Activated naive CD4-positive, alpha-beta T cell treated with anti-CD3 and anti-CD28 coated beads, Interleukin-2, amount 10 ng/mL, durations not matched to agents 7 days and 5 days (primary cell): ENCODE measurements around the gene STAT4.
A peak's percentile ranks its signal among the peaks of the same experiment; 100 is the strongest.

Source experiments
- CTCF ChIA-PET: fragments of 350-600 bp; sonication (Branson Sonifier 250); formaldehyde crosslinking; loops from one replicate; lab custom pipeline; 2021; ENCODE audit warnings: antibody characterized with exemption; lab: Charles Lee
- DNase-seq: peaks from one replicate; pipeline ENCODE4 v3.0.0-alpha.2; 2020
- H3K27ac Mint-ChIP-seq: one replicate; pipeline ENCODE4 v1.8.0; 2021; ENCODE audit warnings: mild to moderate bottlenecking, moderate library complexity, mixed read lengths
- H3K27me3 Mint-ChIP-seq: one replicate; pipeline ENCODE4 v1.8.0; 2021; ENCODE audit warnings: mild to moderate bottlenecking, mixed read lengths
- H3K36me3 Mint-ChIP-seq: one replicate; pipeline ENCODE4 v1.8.0; 2021; ENCODE audit warnings: mixed read lengths
- H3K4me1 Mint-ChIP-seq: one replicate; pipeline ENCODE4 v1.8.0; 2021; ENCODE audit warnings: mixed read lengths
- H3K4me3 Mint-ChIP-seq: one replicate; pipeline ENCODE4 v1.8.0; 2021; ENCODE audit warnings: mild to moderate bottlenecking, moderate library complexity, mixed read lengths
- H3K9me3 Mint-ChIP-seq: one replicate; pipeline ENCODE4 v1.8.0; 2021; ENCODE audit warnings: mixed read lengths

Gene STAT4

DNA sequence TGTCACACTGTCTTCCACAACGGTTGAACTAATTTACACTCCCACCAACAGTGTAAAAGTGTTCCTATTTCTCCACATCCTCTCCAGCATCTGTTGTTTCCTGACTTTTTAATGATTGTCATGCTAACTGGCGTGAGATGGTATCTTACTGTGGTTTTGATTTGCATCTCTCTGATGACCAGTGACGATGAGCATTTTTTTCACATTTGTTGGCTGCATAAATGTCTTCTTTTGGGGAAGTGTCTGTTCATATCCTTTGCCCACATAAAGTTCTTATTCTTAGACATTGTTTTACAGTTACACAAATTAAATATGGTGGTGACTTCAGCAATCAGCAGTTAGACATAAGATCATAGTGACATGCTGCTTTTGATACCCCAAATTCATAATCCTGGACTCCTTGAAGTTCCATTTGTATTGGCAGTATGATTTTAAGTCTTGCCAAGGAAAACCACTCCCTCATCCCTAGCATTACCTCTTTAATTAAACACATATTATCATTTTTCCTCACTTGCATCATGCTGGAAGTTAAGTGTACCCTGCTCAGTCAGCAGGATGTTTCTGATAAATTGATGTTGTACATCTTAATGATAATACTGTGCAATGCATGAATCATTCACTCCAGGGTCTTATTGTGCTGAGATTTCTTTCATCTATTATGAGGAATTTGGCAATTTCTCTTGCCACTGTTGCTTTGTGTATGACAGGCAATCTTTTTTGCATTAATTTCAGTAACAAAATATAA lies 69.2 kb downstream of the STAT4 start:
- H3K9me3 Mint-ChIP-seq: peaks cover 15% of the 10 kb centered on the region
- CTCF ChIA-PET: no interaction called here
- peaks cover 66% of the 10 kb centered on the region for H3K36me3 Mint-ChIP-seq
- H3K4me3 Mint-ChIP-seq: no peak overlapping the region
- no peak overlapping the region for H3K27ac Mint-ChIP-seq
- H3K27me3 Mint-ChIP-seq: no peaks in the 10 kb centered on the region
- DNase-seq: no peak
- peaks cover 30% of the 10 kb centered on the region for H3K4me1 Mint-ChIP-seq

DNA sequence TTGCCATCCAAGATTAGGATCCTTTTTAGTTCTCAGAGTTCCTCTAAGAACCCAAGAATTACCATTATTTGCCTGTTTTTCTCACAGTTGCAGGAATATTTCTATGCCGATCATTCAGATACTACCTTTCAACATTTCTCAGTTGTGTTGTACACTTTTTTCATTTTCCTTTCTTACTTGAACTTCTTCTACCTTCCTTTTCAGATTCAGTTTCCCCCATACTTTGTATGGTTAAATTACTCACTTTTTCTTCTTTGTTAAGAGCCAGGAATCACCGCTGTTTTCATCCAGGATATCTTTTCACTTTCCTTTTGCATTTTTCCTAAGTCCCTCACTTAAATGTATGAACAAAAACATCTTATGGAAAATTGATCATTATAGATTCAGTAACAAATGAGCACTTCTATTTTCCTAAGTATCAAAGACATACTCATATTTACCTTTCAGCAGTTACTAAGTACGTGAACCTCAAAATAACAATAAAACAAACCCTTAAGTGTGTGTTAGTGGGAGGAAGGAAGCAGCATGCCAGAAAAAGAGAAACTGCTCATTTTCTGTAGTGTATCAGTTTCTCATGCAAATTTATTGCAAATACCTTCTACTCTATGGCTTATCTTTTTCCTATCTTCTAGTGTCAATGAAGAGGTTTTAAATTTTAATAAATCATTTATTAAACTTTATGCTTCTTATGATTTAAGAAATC lies 72.5 kb downstream of the STAT4 start:
- Mint-ChIP-seq H3K4me3 (peak overlapping the region; percentile 53), H3K36me3 (peaks cover 69% of the 10 kb centered on the region), H3K4me1 (peaks cover 41% of the 10 kb centered on the region), H3K9me3 (peaks cover 10% of the 10 kb centered on the region), H3K27ac (peak overlapping the region; percentile 39), H3K27me3 (no peaks in the 10 kb centered on the region)
- CTCF ChIA-PET: interaction anchor here (0.7 to 1.5 kb wide), 2 partner anchors 26 to 77 kb away, joined by 3 to 4 read pairs; no protein-coding TSS in a partner anchor
- no peak for DNase-seq

DNA sequence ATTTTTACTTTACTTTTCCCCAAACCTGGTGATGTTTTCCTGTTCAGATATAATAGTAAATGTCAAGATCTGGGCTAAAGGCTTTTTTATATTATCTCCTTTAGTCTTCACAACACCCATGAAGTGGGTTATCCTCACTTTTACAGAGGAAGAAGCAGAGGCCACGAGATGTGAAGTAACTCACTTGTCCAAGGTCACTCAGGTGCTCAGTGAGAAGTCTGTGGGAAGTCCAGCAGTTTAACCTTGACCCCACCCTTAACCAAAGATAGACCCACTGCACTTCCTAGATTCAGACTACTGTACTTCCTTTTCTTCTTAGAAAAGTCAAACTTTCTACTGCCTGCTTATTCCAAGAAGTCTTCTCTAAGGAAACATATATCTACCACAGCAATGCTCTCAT lies 80.5 kb downstream of the STAT4 start:
- H3K4me1 Mint-ChIP-seq: peaks cover 67% of the 10 kb centered on the region
- H3K36me3 Mint-ChIP-seq: peaks cover 71% of the 10 kb centered on the region
- CTCF ChIA-PET: interaction anchor here (1.0 to 2.7 kb wide), 5 partner anchors 12 to 85 kb away, joined by 3 to 11 read pairs (median 3); no protein-coding TSS in a partner anchor
- peak overlapping the region; percentile 70 for H3K4me3 Mint-ChIP-seq
- no peak for DNase-seq
- H3K9me3 Mint-ChIP-seq: no peaks in the 10 kb centered on the region
- H3K27me3 Mint-ChIP-seq: no peaks in the 10 kb centered on the region
- peak overlapping the region; percentile 92 for H3K27ac Mint-ChIP-seq

DNA sequence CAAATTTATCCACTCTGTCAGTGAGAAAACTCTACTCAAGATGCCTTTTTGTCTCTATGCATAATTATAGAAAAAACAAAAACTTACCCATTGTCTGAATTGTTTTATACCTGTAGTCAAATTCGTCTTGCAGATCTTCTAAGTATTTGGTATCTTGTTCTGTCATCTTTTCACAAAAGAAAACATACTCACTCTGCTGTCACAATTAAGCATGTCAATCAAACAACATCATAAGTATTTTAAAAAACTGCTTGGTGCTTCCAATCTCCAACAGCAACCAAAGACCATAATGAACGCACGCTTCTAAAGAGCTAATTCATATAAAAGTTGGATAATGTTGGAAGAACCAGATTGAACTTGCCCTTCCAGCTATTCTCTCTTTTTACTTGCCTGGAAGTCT lies 81.2 kb downstream of the STAT4 start:
- Mint-ChIP-seq H3K27ac (peak overlapping the region; percentile 92), H3K4me3 (peak overlapping the region; percentile 70), H3K27me3 (no peaks in the 10 kb centered on the region), H3K36me3 (peaks cover 73% of the 10 kb centered on the region), H3K9me3 (no peaks in the 10 kb centered on the region), H3K4me1 (peaks cover 67% of the 10 kb centered on the region)
- no peak for DNase-seq
- CTCF ChIA-PET: interaction anchor here (1.0 to 2.7 kb wide), 2 partner anchors 17 to 41 kb away, joined by 3 to 11 read pairs; no protein-coding TSS in a partner anchor

DNA sequence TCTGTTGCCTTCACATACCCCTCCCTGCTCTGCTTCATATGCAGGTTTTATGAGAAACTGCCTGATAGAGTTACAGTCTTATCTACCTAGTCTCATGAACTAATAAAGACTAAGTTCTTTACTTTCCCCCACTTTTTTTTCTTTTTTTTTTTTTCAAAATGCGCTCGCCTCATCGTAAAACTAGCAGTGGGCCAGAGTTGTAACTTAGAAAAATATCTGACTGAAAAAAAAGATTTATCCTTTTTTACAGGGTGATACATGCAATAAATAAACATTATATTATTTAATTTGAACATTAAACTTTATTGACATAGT lies 83.9 kb downstream of the STAT4 start:
- no peaks in the 10 kb centered on the region for H3K9me3 Mint-ChIP-seq
- no peak for DNase-seq
- H3K36me3 Mint-ChIP-seq: peaks cover 74% of the 10 kb centered on the region
- no peaks in the 10 kb centered on the region for H3K27me3 Mint-ChIP-seq
- peak overlapping the region; percentile 78 for H3K4me3 Mint-ChIP-seq
- H3K27ac Mint-ChIP-seq: peak overlapping the region; percentile 91
- CTCF ChIA-PET: interaction anchor here (22.9 kb wide), 1 partner anchor 93 kb away, joined by 689 read pairs; the partner anchor contains the start of gene STAT4
- H3K4me1 Mint-ChIP-seq: peaks cover 79% of the 10 kb centered on the region

DNA sequence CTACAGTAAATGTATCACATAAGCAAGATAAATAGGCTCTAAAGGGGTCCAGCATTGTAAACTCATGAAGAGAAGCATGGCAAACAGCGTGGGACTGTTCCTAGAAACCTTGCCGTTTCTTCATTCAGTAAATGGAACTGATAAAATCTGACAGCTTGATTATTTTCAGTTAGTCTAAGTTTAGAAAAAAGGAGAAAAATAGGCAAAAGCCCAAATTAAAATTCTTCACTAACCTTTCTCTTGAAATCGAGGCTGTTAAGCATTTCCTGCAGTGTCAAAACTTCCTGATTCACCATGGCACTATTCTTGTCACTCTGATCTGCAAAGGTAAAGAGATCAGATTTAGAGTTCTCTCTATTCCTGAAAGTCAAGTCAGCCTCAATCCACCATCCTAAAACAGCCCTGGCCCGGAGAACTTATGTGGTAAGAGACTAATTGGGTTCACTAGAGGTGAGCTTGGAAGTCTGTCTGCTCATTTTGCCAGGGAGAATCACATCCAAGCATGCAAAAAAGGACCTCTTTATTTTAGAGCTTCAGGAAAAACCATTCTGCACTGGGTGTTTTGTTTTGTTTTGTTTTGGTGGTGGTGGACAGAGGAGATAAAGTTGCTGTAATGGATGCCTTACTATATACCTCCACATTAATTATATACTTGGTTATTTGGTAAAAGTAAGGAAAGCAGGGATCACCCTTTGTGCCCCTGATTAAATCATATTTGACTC lies 84.4 kb downstream of the STAT4 start:
- Mint-ChIP-seq H3K36me3 (peaks cover 74% of the 10 kb centered on the region), H3K4me3 (peak overlapping the region; percentile 78), H3K4me1 (peaks cover 79% of the 10 kb centered on the region), H3K27me3 (no peaks in the 10 kb centered on the region), H3K9me3 (no peaks in the 10 kb centered on the region), H3K27ac (peak overlapping the region; percentile 91)
- CTCF ChIA-PET: interaction anchor here (22.9 kb wide), 1 partner anchor 93 kb away, joined by 689 read pairs; the partner anchor contains the start of gene STAT4
- DNase-seq: peak; percentile 26

DNA sequence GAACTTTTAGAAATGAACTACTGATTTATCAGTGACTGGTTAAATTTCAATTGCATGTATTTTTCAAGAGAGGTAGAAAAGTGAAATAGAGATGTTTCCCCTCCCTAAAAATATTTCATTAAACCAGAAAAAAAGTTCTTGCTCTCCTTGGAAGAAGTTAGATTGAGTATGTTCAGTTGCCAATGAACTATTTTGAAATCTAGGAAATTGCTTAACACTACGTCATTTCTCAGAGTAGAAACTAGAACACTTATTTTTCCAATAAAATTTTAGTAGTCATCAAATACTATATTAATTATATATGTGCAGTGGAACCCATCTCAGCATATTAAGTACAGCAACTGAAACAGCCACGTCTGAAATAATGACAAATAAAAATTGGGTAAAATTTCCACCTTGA lies 85.0 kb downstream of the STAT4 start:
- Mint-ChIP-seq H3K4me1 (peaks cover 79% of the 10 kb centered on the region), H3K9me3 (no peaks in the 10 kb centered on the region), H3K36me3 (peaks cover 74% of the 10 kb centered on the region), H3K27ac (peak overlapping the region; percentile 91), H3K4me3 (peak overlapping the region; percentile 78), H3K27me3 (no peaks in the 10 kb centered on the region)
- CTCF ChIA-PET: interaction anchor here (5.4 to 22.9 kb wide), 2 partner anchors 13 to 94 kb away, joined by 49 to 689 read pairs; partner anchors contain the start of gene STAT4
- no peak for DNase-seq

DNA sequence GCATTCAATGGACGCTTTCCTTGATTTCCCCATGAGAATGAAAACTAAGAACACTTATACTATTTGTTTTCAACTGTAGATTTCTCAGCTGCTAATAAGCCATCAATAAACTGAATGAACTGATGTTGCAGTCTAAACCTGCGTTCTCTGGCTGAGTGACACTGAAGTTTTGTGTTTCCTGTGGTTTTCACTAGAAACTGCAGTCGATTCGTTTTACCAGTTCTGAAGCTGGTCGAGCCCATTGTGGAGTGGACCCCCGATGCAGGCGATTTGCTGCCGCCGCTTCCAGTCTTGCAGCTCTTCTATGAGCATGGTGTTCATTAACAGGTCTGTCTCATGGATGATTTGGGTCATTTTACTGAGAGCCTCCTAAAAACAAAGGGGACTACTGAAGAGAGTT lies 86.2 kb downstream of the STAT4 start:
- Mint-ChIP-seq H3K9me3 (no peaks in the 10 kb centered on the region), H3K27ac (peak overlapping the region; percentile 93), H3K27me3 (no peaks in the 10 kb centered on the region), H3K4me1 (peaks cover 78% of the 10 kb centered on the region), H3K4me3 (peak overlapping the region; percentile 87), H3K36me3 (peaks cover 73% of the 10 kb centered on the region)
- peak; percentile 76 for DNase-seq
- CTCF ChIA-PET: interaction anchor here (1.3 to 22.9 kb wide), 3 partner anchors 12 to 95 kb away, joined by 3 to 689 read pairs (median 49); partner anchors contain the start of genes STAT1 and STAT4

DNA sequence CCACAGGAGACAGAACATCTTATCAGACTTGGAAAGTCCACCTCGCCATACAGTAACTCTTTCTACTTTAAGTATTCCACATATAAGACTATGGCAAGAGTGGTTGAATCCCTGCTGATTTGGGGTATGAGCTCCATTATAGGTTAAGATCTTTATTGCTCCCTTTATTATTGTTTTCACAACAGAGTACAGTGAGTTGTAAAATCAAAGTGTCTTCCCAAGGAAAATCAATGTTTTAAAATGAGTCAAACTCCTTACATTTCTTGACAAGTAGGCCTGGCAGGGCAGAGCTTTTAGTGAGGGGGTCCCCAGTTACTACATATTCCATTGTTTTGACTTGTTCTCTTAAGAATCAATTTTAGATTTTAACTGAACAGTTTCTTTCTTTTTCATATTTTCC lies 87.2 kb downstream of the STAT4 start:
- no peak for DNase-seq
- CTCF ChIA-PET: interaction anchor here (1.3 to 22.9 kb wide), 3 partner anchors 11 to 96 kb away, joined by 3 to 689 read pairs (median 49); partner anchors contain the start of genes STAT1 and STAT4
- Mint-ChIP-seq H3K27ac (peak overlapping the region; percentile 85), H3K9me3 (no peaks in the 10 kb centered on the region), H3K4me3 (peak overlapping the region; percentile 60), H3K36me3 (peaks cover 76% of the 10 kb centered on the region), H3K4me1 (peaks cover 77% of the 10 kb centered on the region), H3K27me3 (no peaks in the 10 kb centered on the region)

DNA sequence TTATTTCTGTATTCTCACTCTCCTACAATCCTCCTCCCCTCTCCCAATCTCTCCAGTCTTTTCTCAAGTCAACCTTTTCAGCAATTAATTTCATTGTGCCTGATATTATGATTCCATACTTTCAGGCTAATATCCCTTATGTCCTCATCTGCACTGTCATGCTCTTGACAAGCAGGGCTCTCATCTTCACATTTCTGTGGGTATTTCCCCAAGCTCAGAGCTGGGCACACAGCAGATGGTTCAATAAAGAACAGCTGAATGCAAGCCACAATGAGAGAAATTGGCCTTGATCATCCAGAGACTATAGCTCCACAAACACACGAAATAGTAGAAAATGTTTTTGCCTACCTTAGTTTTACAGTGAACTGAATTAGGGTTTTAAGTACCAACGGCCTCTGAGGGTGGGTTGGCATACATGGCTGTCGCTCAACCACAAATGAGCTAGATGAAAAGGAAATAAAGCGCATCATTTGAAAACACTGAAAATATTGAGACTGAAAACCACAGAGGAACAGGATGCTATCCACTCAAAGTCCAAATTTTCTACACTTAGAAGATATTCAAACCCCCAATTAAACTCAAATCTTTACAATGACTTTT lies 89.3 kb downstream of the STAT4 start:
- peak overlapping the region; percentile 62 for H3K4me3 Mint-ChIP-seq
- CTCF ChIA-PET: interaction anchor here (5.4 to 22.9 kb wide), 2 partner anchors 9 to 98 kb away, joined by 49 to 689 read pairs; partner anchors contain the start of gene STAT4
- no peaks in the 10 kb centered on the region for H3K9me3 Mint-ChIP-seq
- H3K27ac Mint-ChIP-seq: peak overlapping the region; percentile 95
- H3K27me3 Mint-ChIP-seq: no peaks in the 10 kb centered on the region
- peak; percentile 50 for DNase-seq
- peaks cover 69% of the 10 kb centered on the region for H3K36me3 Mint-ChIP-seq
- H3K4me1 Mint-ChIP-seq: peaks cover 71% of the 10 kb centered on the region

DNA sequence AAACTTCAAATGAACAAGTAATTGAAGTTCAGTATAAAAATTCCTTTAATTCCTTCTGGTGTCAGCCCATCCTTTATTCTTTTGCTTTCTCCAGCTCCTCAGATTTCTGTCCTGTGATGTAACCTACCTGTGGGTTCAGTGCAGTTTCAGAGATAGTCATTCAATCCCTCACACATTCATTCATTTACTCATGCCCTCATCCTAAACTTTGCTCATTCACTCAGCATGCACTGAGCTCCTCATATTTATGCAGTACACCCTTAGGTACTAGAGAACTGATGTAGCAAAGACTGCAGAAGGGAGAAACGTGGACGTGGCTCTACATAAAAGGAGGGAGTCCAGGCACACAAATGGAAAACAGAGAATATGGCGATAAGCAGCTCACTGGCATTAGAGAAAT lies 91.5 kb downstream of the STAT4 start:
- peaks cover 79% of the 10 kb centered on the region for H3K4me1 Mint-ChIP-seq

DNA sequence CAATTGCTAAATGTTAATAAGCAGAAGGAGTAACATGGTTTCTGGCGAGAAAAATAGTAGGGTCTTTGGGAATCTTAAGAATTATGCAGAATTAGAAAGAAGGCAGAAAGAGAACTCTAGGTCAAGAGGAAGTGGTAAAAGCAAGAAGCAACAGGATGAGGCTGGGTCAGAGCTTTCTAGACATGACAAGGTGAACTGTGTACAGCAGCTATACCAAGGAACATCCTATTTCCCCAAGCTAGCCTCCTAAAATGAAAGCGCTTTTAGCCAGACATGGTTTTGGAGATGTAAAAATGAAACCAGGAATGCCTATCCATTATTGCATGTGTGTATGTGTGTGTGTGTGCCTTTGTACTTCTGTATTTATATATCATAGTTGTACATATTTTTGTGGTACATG lies 94.6 kb downstream of the STAT4 start:
- no peaks in the 10 kb centered on the region for H3K27me3 Mint-ChIP-seq
- no peak overlapping the region for H3K4me3 Mint-ChIP-seq
- peak; percentile 36 for DNase-seq
- peaks cover 51% of the 10 kb centered on the region for H3K4me1 Mint-ChIP-seq
- CTCF ChIA-PET: interaction anchor here (22.9 kb wide), 1 partner anchor 103 kb away, joined by 689 read pairs; the partner anchor contains the start of gene STAT4
- peaks cover 49% of the 10 kb centered on the region for H3K36me3 Mint-ChIP-seq
- no peaks in the 10 kb centered on the region for H3K9me3 Mint-ChIP-seq
- H3K27ac Mint-ChIP-seq: peak overlapping the region; percentile 80

More for the DNA sequence above, 91.5 kb downstream of the STAT4 start:
- no peaks in the 10 kb centered on the region for H3K27me3 Mint-ChIP-seq
- no peaks in the 10 kb centered on the region for H3K9me3 Mint-ChIP-seq
- no peak overlapping the region for H3K4me3 Mint-ChIP-seq
- no peak overlapping the region for H3K27ac Mint-ChIP-seq
- DNase-seq: no peak
- CTCF ChIA-PET: interaction anchor here (0.6 to 22.9 kb wide), 2 partner anchors 100 to 166 kb away, joined by 3 to 689 read pairs; partner anchors contain the start of gene STAT4
- peaks cover 64% of the 10 kb centered on the region for H3K36me3 Mint-ChIP-seq

DNA sequence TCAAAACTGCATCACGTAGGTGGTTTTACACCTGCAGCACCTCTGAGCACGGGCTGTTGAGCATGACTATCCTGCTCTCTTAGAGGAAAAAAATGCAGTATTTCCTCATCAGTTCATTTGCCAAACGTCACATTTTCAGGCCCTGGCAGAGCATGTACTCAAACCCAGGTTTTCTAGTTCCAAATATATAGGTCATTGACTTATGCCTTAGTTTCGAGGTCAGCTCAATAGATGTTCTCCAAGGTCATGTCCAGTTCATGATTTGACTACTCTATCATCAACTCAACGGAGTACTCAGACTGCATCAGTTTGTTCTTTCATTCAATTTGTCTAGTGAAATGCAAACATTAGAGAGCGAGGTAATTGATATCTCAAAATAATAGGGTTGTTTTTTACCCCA lies 97.5 kb downstream of the STAT4 start:
- Mint-ChIP-seq H3K9me3 (no peaks in the 10 kb centered on the region), H3K4me1 (peaks cover 30% of the 10 kb centered on the region), H3K4me3 (no peak overlapping the region), H3K27me3 (no peaks in the 10 kb centered on the region), H3K27ac (peak overlapping the region; percentile 39), H3K36me3 (peaks cover 38% of the 10 kb centered on the region)
- CTCF ChIA-PET: interaction anchor here (1.1 to 22.9 kb wide), 11 partner anchors 10 to 501 kb away, joined by 3 to 689 read pairs (median 10); partner anchors contain the start of gene STAT4
- no peak for DNase-seq
